MM.1S (cell line): ENCODE measurements around the gene KIF5A.

Experiments used
- DNase-seq: peaks from one replicate; pipeline ENCODE4 v3.0.0-alpha.2; 2015
- H2AFZ ChIP-seq: fragments of 300-600 bp; sonication (generic); 2 replicates; pipeline ENCODE4 v1.6.0; 2016; ENCODE audit warnings: antibody characterized with exemption, low read length
- H3F3A ChIP-seq: fragments of 300-600 bp; sonication (generic); 2 replicates; pipeline ENCODE4 v1.6.1; 2016; ENCODE audit warnings: mild to moderate bottlenecking, antibody characterized with exemption, low read length, moderate library complexity, mixed read lengths; ENCODE audit not compliant: insufficient read depth
- H3K27ac ChIP-seq: fragments of 300-600 bp; sonication (generic); 2 replicates; pipeline ENCODE4 v1.5.1; 2016; ENCODE audit warnings: mild to moderate bottlenecking, low read length
- H3K27me3 ChIP-seq: fragments of 300-600 bp; sonication (generic); replicated peaks from 2 replicates; pipeline ENCODE4 v1.6.0; 2016; ENCODE audit warnings: low read length; ENCODE audit not compliant: insufficient read depth
- H3K36me3 ChIP-seq: fragments of 300-600 bp; sonication (generic); replicated peaks from 2 replicates; pipeline ENCODE4 v1.6.1; 2016; ENCODE audit warnings: mild to moderate bottlenecking, low read length, mixed read lengths; ENCODE audit not compliant: insufficient read depth
- H3K4me1 ChIP-seq: fragments of 300-600 bp; sonication (generic); 2 replicates; pipeline ENCODE4 v1.6.1; 2016; ENCODE audit warnings: low read length, mixed read lengths
- H3K4me2 ChIP-seq: fragments of 300-600 bp; sonication (generic); 2 replicates; pipeline ENCODE4 v1.6.0; 2016; ENCODE audit warnings: low read depth, low read length
- H3K4me3 ChIP-seq: fragments of 300-600 bp; sonication (generic); 2 replicates; pipeline ENCODE4 v1.5.1; 2016; ENCODE audit warnings: low read length, mixed read lengths
- H3K79me2 ChIP-seq: fragments of 300-600 bp; sonication (generic); 2 replicates; pipeline ENCODE4 v1.6.1; 2016; ENCODE audit warnings: mixed run types, low read length, mixed read lengths
- H3K9ac ChIP-seq: fragments of 300-600 bp; sonication (generic); 2 replicates; pipeline ENCODE4 v1.6.1; 2016; ENCODE audit warnings: low read length, mixed read lengths
- H3K9me2 ChIP-seq: fragments of 300-600 bp; sonication (generic); replicated peaks from 2 replicates; pipeline ENCODE4 v1.6.1; 2016; ENCODE audit warnings: mild to moderate bottlenecking, low read length, mixed read lengths; ENCODE audit not compliant: insufficient read depth
- H3K9me3 ChIP-seq: fragments of 300-600 bp; sonication (generic); replicated peaks from 2 replicates; pipeline ENCODE4 v1.6.1; 2016; ENCODE audit warnings: mild to moderate bottlenecking, low read length, mixed read lengths; ENCODE audit not compliant: insufficient read depth
- H4K20me1 ChIP-seq: fragments of 300-600 bp; sonication (generic); 2 replicates; pipeline ENCODE4 v1.6.1; 2016; ENCODE audit warnings: mild to moderate bottlenecking, low read length, moderate library complexity, mixed read lengths; ENCODE audit not compliant: insufficient read depth
- EZH2 ChIP-seq: fragments of 300-600 bp; sonication (generic); optimal IDR thresholded peaks from 2 replicates; pipeline ENCODE3; 2017; ENCODE audit warnings: low read depth, mild to moderate bottlenecking, antibody characterized with exemption, low read length, mixed read lengths
- EZH2phosphoT487 ChIP-seq: fragments of 300-600 bp; sonication (generic); IDR thresholded peaks from 2 replicates; pipeline ENCODE4 v1.6.1; 2018; ENCODE audit warnings: antibody characterized with exemption, low read length
- TF ChIP-seq, protein P1 (sequence below): fragments of 300-600 bp; sonication (generic); IDR thresholded peaks from 2 replicates; pipeline ENCODE4 v1.5.1; 2016; ENCODE audit warnings: antibody characterized with exemption, low read length, mixed read lengths

KIF5A gene

DNA sequence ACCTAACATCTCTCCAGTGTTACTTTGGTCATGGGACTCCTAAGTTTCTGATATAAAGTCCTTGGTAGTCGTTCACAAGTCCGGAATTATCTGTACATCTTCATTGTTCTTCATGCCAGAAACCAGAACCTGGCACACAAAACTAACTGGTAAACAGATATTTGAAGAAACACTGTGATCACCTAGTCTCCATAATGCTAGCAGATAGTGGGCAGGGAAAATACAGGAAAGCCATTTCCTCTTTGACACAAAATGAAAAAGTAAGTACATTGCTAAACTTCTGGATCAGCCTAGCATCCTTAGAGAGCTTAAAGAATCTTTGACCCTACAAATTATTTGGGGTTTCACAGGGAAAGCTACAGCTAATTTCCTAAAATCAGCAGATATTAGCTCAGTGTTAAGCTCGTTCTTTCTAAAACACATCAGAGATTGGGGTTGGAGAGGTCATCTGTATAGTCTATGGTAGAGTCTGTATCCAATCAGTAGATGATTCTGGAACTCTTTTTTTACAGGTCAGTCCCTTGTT is 34.4 kb upstream of the KIF5A start:
- H3K9ac ChIP-seq: no peak overlapping the region
- peaks cover 9% of the 10 kb centered on the region for H3K4me1 ChIP-seq
- no peak overlapping the region for H2AFZ ChIP-seq
- TF ChIP-seq EZH2 (no peak), EZH2phosphoT487 (no peak)
- TF ChIP-seq, protein P1, sequence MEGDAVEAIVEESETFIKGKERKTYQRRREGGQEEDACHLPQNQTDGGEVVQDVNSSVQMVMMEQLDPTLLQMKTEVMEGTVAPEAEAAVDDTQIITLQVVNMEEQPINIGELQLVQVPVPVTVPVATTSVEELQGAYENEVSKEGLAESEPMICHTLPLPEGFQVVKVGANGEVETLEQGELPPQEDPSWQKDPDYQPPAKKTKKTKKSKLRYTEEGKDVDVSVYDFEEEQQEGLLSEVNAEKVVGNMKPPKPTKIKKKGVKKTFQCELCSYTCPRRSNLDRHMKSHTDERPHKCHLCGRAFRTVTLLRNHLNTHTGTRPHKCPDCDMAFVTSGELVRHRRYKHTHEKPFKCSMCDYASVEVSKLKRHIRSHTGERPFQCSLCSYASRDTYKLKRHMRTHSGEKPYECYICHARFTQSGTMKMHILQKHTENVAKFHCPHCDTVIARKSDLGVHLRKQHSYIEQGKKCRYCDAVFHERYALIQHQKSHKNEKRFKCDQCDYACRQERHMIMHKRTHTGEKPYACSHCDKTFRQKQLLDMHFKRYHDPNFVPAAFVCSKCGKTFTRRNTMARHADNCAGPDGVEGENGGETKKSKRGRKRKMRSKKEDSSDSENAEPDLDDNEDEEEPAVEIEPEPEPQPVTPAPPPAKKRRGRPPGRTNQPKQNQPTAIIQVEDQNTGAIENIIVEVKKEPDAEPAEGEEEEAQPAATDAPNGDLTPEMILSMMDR: no peak
- H4K20me1 ChIP-seq: no peaks in the 10 kb centered on the region
- no peak overlapping the region for H3K27ac ChIP-seq
- H3F3A ChIP-seq: peaks cover 42% of the 10 kb centered on the region
- no peaks in the 10 kb centered on the region for H3K9me2 ChIP-seq
- no peak overlapping the region for H3K4me3 ChIP-seq
- no peaks in the 10 kb centered on the region for H3K27me3 ChIP-seq
- H3K79me2 ChIP-seq: peaks cover 46% of the 10 kb centered on the region
- DNase-seq: no peak
- H3K9me3 ChIP-seq: no peaks in the 10 kb centered on the region
- H3K36me3 ChIP-seq: peaks cover 24% of the 10 kb centered on the region
- H3K4me2 ChIP-seq: no peak overlapping the region

DNA sequence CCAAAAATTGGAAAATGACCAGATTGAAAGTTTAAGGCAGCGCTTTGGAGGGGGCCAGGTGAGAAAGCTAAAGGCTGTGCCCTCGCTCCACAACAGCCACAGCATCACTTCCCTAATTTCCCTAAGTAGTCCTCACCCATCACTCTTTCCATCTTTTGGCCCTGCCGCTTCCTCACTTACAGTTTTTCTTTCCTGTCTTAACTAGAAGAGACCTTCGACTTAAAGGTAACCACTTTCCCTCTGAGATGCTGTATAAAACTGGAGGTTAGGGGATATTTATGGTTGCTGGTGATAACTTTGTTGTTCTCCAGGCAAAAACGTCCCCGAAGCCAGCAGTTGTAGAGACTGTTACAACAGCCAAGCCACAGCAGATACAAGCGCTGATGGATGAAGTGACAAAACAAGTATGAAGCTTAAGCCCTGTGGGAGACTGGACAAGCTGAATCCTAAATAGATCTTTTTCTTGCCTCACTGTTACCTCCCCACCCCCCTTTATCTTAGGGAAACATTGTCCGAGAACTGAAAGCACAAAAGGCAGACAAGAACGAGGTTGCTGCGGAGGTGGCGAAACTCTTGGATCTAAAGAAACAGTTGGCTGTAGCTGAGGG is 33.8 kb upstream of the KIF5A start:
- Histone ChIP-seq H3K9me3 (no peaks in the 10 kb centered on the region), H3K4me1 (peaks cover 9% of the 10 kb centered on the region), H3K27ac (no peak overlapping the region), H3K36me3 (peaks cover 24% of the 10 kb centered on the region), H3K4me3 (no peak overlapping the region), H3K9ac (no peak overlapping the region), H3K9me2 (no peaks in the 10 kb centered on the region), H4K20me1 (no peaks in the 10 kb centered on the region), H3F3A (peaks cover 45% of the 10 kb centered on the region), H3K4me2 (no peak overlapping the region), H2AFZ (no peak overlapping the region), H3K27me3 (no peaks in the 10 kb centered on the region), H3K79me2 (peaks cover 46% of the 10 kb centered on the region)
- DNase-seq: no peak
- TF ChIP-seq, protein P1: no peak
- TF ChIP-seq EZH2: no peak
- TF ChIP-seq EZH2phosphoT487: no peak

DNA sequence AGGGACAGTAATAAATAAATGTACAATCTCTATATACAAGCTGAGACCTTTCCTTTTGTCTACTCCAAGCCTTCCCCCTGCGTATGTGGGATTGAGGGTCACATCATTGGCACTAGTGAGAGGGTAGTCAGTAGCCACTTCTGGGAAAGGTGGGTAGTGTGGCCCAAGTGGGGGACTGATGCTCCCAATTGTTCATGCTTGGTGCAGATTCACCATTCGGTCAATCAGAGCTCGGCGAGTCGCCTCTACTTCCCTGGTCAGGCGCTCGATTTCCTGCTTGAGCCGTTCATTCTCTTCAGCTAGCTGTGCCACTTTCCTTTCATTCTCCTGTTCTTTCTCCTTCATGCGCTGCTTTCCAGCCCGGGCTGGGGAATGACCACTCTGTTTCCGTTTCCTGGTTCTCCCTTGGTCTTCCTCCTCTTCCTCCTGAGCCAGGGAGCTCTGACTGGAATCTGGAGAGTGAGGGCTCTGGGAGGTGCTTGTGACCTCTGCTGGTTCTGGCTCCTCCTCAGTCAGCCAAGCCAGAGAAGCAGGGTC is 33.2 kb upstream of the KIF5A start:
- H2AFZ ChIP-seq: no peak overlapping the region
- no peak overlapping the region for H3K9ac ChIP-seq
- H3K4me2 ChIP-seq: no peak overlapping the region
- H3K4me3 ChIP-seq: no peak overlapping the region
- H3K27me3 ChIP-seq: no peaks in the 10 kb centered on the region
- no peaks in the 10 kb centered on the region for H3K9me2 ChIP-seq
- peaks cover 24% of the 10 kb centered on the region for H3K36me3 ChIP-seq
- no peak for DNase-seq
- TF ChIP-seq, protein P1: no peak
- TF ChIP-seq EZH2 (no peak), EZH2phosphoT487 (no peak)
- no peaks in the 10 kb centered on the region for H3K9me3 ChIP-seq
- peaks cover 51% of the 10 kb centered on the region for H3F3A ChIP-seq
- H3K4me1 ChIP-seq: peaks cover 14% of the 10 kb centered on the region
- no peak overlapping the region for H3K27ac ChIP-seq
- no peaks in the 10 kb centered on the region for H4K20me1 ChIP-seq
- peaks cover 46% of the 10 kb centered on the region for H3K79me2 ChIP-seq
